CD14-positive monocyte (primary cell): Measurements from ENCODE around the gene IL18. TPM values are rescaled to one million over a fixed set of nuclear protein-coding genes. Genes with fewer than 3 reads are reported as not detected.

Experiments used
- DNase-seq, 3 donors: peaks; one replicate each; pipeline ENCODE4 v3.0.0-alpha.2; 2011 to 2022
- H2AFZ ChIP-seq: 2 replicates; pipeline ENCODE4 v1.6.0; 2012; ENCODE audit warnings: mild to moderate bottlenecking, low read depth, low read length, inconsistent platforms; ENCODE audit not compliant: insufficient read depth, poor library complexity, severe bottlenecking
- H3K27ac ChIP-seq, 2 donors: 1 replicate in 1 of 2; 2 replicates in 1 of 2; pipeline ENCODE4 v1.5.1; 2012 to 2013; ENCODE audit warnings: low read length in 2 of 2, control low read depth in 1 of 2, inconsistent platforms in 1 of 2, low read depth in 1 of 2, mild to moderate bottlenecking in 1 of 2
- H3K27me3 ChIP-seq, 2 donors: one replicate each; pipeline versions ENCODE4 v1.6.0 to v1.6.1; 2011 to 2013; ENCODE audit warnings: low read length in 2 of 2; ENCODE audit not compliant: control insufficient read depth in 2 of 2, insufficient read depth in 2 of 2
- H3K36me3 ChIP-seq, 2 donors: replicated peaks in 1 of 2; 1 replicate in 1 of 2; 2 replicates in 1 of 2; pipeline versions ENCODE4 v1.5.1 to v1.6.1; 2012 to 2013; ENCODE audit warnings: low read length in 2 of 2, control low read depth in 1 of 2, inconsistent platforms in 1 of 2, mild to moderate bottlenecking in 1 of 2; ENCODE audit not compliant: insufficient read depth in 2 of 2, control insufficient read depth in 1 of 2
- H3K4me1 ChIP-seq, 2 donors: 1 replicate in 1 of 2; 2 replicates in 1 of 2; pipeline versions ENCODE4 v1.5.1 to v1.6.1; 2012 to 2013; ENCODE audit warnings: low read length in 2 of 2, control low read depth in 1 of 2, inconsistent platforms in 1 of 2, mild to moderate bottlenecking in 1 of 2, moderate library complexity in 1 of 2; ENCODE audit not compliant: insufficient read depth in 2 of 2, control insufficient read depth in 1 of 2
- H3K4me2 ChIP-seq: replicated peaks from 2 replicates; pipeline ENCODE3; 2012; ENCODE audit warnings: low read length, moderate library complexity, mild to moderate bottlenecking; ENCODE audit not compliant: poor library complexity, severe bottlenecking; ENCODE audit errors: extremely low read depth
- H3K4me3 ChIP-seq, 3 experiments: fragments of 200-600 bp in 1 of 3; sonication (generic) in 1 of 3; replicated peaks in 1 of 3; 1 replicate in 2 of 3; 2 replicates in 1 of 3; pipeline ENCODE4 v1.5.1; 2011 to 2013; ENCODE audit warnings: low read length in 3 of 3, mild to moderate bottlenecking in 3 of 3, control low read depth in 2 of 3, low read depth in 2 of 3, inconsistent platforms in 1 of 3, moderate library complexity in 1 of 3
- H3K79me2 ChIP-seq: 2 replicates; pipeline ENCODE4 v1.6.0; 2012; ENCODE audit warnings: mild to moderate bottlenecking, control low read depth, inconsistent platforms, low read length, moderate library complexity; ENCODE audit not compliant: insufficient read depth
- H3K9ac ChIP-seq: 2 replicates; pipeline ENCODE4 v1.6.0; 2017; ENCODE audit warnings: low read length, mild to moderate bottlenecking; ENCODE audit not compliant: insufficient read depth, poor library complexity, severe bottlenecking
- H3K9me3 ChIP-seq, 2 donors: replicated peaks in 1 of 2; 1 replicate in 1 of 2; 2 replicates in 1 of 2; pipeline versions ENCODE4 v1.5.1 to v1.6.1; 2012 to 2013; ENCODE audit warnings: low read length in 2 of 2, control low read depth in 1 of 2; ENCODE audit not compliant: control insufficient read depth in 1 of 2, insufficient read depth in 1 of 2
- H4K20me1 ChIP-seq: 2 replicates; pipeline ENCODE4 v1.6.0; 2012; ENCODE audit warnings: mild to moderate bottlenecking, low read length, control low read depth, moderate library complexity; ENCODE audit not compliant: insufficient read depth
- H3K27ac Mint-ChIP-seq, 7 donors: one replicate each; pipeline ENCODE4 v1.8.0; 2020; ENCODE audit warnings: mild to moderate bottlenecking in 7 of 7, mixed read lengths in 7 of 7, moderate library complexity in 6 of 7, inconsistent platforms in 2 of 7
- H3K27me3 Mint-ChIP-seq, 3 donors: one replicate each; pipeline ENCODE4 v1.8.0; 2021 to 2022; ENCODE audit warnings: low read depth in 3 of 3, mild to moderate bottlenecking in 3 of 3, mixed read lengths in 3 of 3, moderate library complexity in 3 of 3, inconsistent platforms in 1 of 3
- H3K36me3 Mint-ChIP-seq, 2 donors: one replicate each; pipeline ENCODE4 v1.8.0; 2020; ENCODE audit warnings: mixed read lengths in 2 of 2, inconsistent platforms in 1 of 2, mild to moderate bottlenecking in 1 of 2
- H3K4me1 Mint-ChIP-seq: one replicate; pipeline ENCODE4 v1.8.0; 2020; ENCODE audit warnings: mild to moderate bottlenecking, mixed read lengths
- H3K4me3 Mint-ChIP-seq, 2 donors: one replicate each; pipeline ENCODE4 v1.8.0; 2020; ENCODE audit warnings: mild to moderate bottlenecking in 2 of 2, mixed read lengths in 2 of 2, moderate library complexity in 1 of 2
- H3K9me3 Mint-ChIP-seq, 7 donors: one replicate each; pipeline ENCODE4 v1.8.0; 2020 to 2022; ENCODE audit warnings: mixed read lengths in 7 of 7, mild to moderate bottlenecking in 6 of 7, moderate library complexity in 6 of 7, inconsistent platforms in 2 of 7
- CTCF ChIP-seq: fragments of 200-600 bp; IDR thresholded peaks from one replicate; pipeline ENCODE4 v1.8.0; 2022; ENCODE audit warnings: antibody characterized with exemption, mild to moderate bottlenecking
- WGBS: methylation state at CpG from one replicate; pipeline ENCODE4 v1.1.5; 2013; ENCODE audit warnings: missing lambda C conversion rate; ENCODE audit not compliant: insufficient coverage; 5-methylcytosine and 5-hydroxymethylcytosine counted together
- intact Hi-C, 2 donors: fragments of 100-400 bp; cut with micrococcal nuclease; formaldehyde crosslinking; loops; one replicate each; pipeline versions ENCODE4 v1.15.0 to v1.15.1; 2023
- polyA plus RNA-seq, 3 donors: library from polyadenylated mRNA; depleted of rRNA in 1 of 3; unstranded in 2 of 3; stranded (reverse) in 1 of 3; fragments of 300-500 nt in 2 of 3; fragments of >200 nt in 1 of 3; fragmentation: Illumina TruSeq in 2 of 3; gene quantifications; 1 replicate in 2 of 3; 2 replicates in 1 of 3; pipeline ENCODE4 v1.2.3, GENCODE V29; 2012 to 2021

Gene IL18
- polyA plus RNA-seq, 3 donors: 11.7 to 16.2 (median 16.1) TPM

DNA sequence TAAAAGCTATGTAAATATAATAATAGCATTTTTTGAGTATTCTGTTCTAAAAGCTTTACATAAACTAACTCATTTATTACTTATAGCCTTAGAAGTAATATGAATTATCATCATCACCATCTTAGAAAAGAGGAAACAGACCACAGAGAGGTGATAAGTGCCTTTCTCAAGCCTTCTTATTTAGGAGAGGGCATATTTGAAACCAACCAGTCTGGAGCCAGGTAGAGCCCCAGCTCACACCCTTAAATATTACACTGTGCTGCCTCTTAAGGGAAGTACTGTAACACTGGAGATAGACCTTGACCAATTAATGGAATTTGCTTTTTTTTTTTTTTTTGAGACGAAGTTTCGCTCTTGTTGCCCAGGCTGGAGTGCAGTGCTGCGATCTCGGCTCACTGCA, 13.7 kb upstream of the IL18 start:
- H3K79me2 ChIP-seq: no peaks in the 10 kb centered on the region
- H3K27ac ChIP-seq: no peak overlapping the region
- no peak overlapping the region for H2AFZ ChIP-seq
- Mint-ChIP-seq H3K4me3 (no peak overlapping the region), H3K36me3 (no peaks in the 10 kb centered on the region), H3K27ac (peak overlapping the region in 1 of 7 donors; percentile 77), H3K9me3 (peaks cover 0 to 1% (median 0%) of the 10 kb centered on the region in 7 donors), H3K4me1 (peaks cover 35% of the 10 kb centered on the region), H3K27me3 (peaks cover 0 to 2% (median 1%) of the 10 kb centered on the region in 3 donors)
- intact Hi-C loops: loop anchor here (5.0 to 10.0 kb wide), 2 partner anchors 47 to 65 kb away; partner anchors contain the start of gene PTS (in 1 of the 2)
- H3K27me3 ChIP-seq: no peaks in the 10 kb centered on the region
- WGBS: no CpG with 5 or more reads among the region's 4 CpGs
- no peak overlapping the region for H3K9ac ChIP-seq
- no peak for DNase-seq
- no peak for TF ChIP-seq CTCF
- no peak overlapping the region for H3K4me3 ChIP-seq
- no peaks in the 10 kb centered on the region for H3K9me3 ChIP-seq
- no peaks in the 10 kb centered on the region for H3K36me3 ChIP-seq
- no peak overlapping the region for H3K4me2 ChIP-seq
- no peaks in the 10 kb centered on the region for H4K20me1 ChIP-seq
- H3K4me1 ChIP-seq: peaks cover 30 to 33% of the 10 kb centered on the region in 2 donors

DNA sequence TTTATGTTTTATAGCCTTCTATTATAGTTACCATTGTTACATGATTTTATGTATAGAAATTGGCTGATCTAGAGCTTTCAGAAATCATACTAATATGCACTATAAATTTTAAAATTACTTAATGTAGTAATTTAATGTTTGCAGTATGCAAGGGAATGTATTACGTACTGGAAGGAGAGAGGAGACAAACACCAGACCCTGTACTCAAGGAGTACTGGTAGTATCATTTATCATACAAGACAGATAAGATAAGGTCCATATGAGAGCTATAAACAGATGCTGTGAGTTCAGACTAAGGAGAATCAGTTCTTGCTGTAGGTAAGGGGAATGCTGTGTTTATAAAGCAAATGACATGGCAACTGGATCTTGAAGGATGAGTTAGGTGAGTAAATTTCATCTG, 12.2 kb upstream of the IL18 start:
- intact Hi-C loops: loop anchor here (5.0 to 10.0 kb wide), 2 partner anchors 49 to 64 kb away; partner anchors contain the start of gene PTS (in 1 of the 2)

More for the DNA sequence above, 12.2 kb upstream of the IL18 start:
- no CpG with 5 or more reads among the region's 1 CpG for WGBS
- no peaks in the 10 kb centered on the region for H3K36me3 Mint-ChIP-seq
- Histone ChIP-seq H3K36me3 (no peaks in the 10 kb centered on the region), H4K20me1 (no peaks in the 10 kb centered on the region), H3K9me3 (no peaks in the 10 kb centered on the region), H3K4me2 (no peak overlapping the region), H3K9ac (no peak overlapping the region), H3K4me3 (no peak overlapping the region), H3K27ac (no peak overlapping the region), H3K79me2 (no peaks in the 10 kb centered on the region), H3K27me3 (no peaks in the 10 kb centered on the region), H2AFZ (no peak overlapping the region), H3K4me1 (peaks cover 30 to 33% of the 10 kb centered on the region in 2 donors)
- no peak for TF ChIP-seq CTCF
- H3K27ac Mint-ChIP-seq: no peak overlapping the region
- peaks cover 0 to 2% (median 1%) of the 10 kb centered on the region in 3 donors for H3K27me3 Mint-ChIP-seq
- no peak for DNase-seq
- peaks cover 35% of the 10 kb centered on the region for H3K4me1 Mint-ChIP-seq
- no peak overlapping the region for H3K4me3 Mint-ChIP-seq
- no peaks in the 10 kb centered on the region for H3K9me3 Mint-ChIP-seq
